NT2/D1 (cell line): ENCODE measurements around the gene KCNH2.

ENCODE experiments used
- DNase-seq: peaks from one replicate; pipeline ENCODE4 v3.0.0-alpha.2; 2011; ENCODE audit warnings: low read depth, low spot score
- H3K27me3 ChIP-seq: 2 replicates; pipeline ENCODE4 v1.6.0; 2011; ENCODE audit warnings: mild to moderate bottlenecking; ENCODE audit not compliant: insufficient read length, insufficient read depth
- H3K36me3 ChIP-seq: 2 replicates; pipeline ENCODE4 v1.6.1; 2011; ENCODE audit warnings: mild to moderate bottlenecking, low read length, mixed read lengths; ENCODE audit not compliant: insufficient read depth, insufficient read length
- H3K4me1 ChIP-seq: 2 replicates; pipeline ENCODE4 v1.5.1; 2011; ENCODE audit not compliant: insufficient read depth, insufficient read length
- H3K4me3 ChIP-seq: 2 replicates; pipeline ENCODE4 v1.5.1; 2011; ENCODE audit warnings: low read depth; ENCODE audit not compliant: insufficient read length
- H3K9ac ChIP-seq: 2 replicates; pipeline ENCODE4 v1.6.0; 2011; ENCODE audit warnings: low read depth; ENCODE audit not compliant: insufficient read length
- H3K9me3 ChIP-seq: 2 replicates; pipeline ENCODE4 v1.5.1; 2011; ENCODE audit warnings: mild to moderate bottlenecking, low read length; ENCODE audit not compliant: insufficient read depth
- SUZ12 ChIP-seq: IDR thresholded peaks from 2 replicates; pipeline ENCODE4 v1.6.1; 2011; ENCODE audit not compliant: insufficient read length, insufficient read depth; ENCODE audit errors: extremely low read depth
- YY1 ChIP-seq: IDR thresholded peaks from 2 replicates; pipeline ENCODE4 v1.6.1; 2011; ENCODE audit not compliant: insufficient read length, insufficient read depth
- ZNF274 ChIP-seq: IDR thresholded peaks from 2 replicates; pipeline ENCODE4 v1.6.1; 2011; ENCODE audit warnings: mild to moderate bottlenecking, low read depth, low read length

The KCNH2 gene

GRCh38 chr7:150965273-150965830 lies 12.8 kb downstream of the KCNH2 start:
- Histone ChIP-seq H3K4me3 (no peak overlapping the region), H3K9me3 (no peaks in the 10 kb centered on the region), H3K27me3 (no peaks in the 10 kb centered on the region), H3K9ac (no peak overlapping the region), H3K4me1 (peaks cover 36% of the 10 kb centered on the region), H3K36me3 (no peaks in the 10 kb centered on the region)
- DNase-seq: no peak
- TF ChIP-seq ZNF274: no peak
- no peak for TF ChIP-seq YY1
- no peak for TF ChIP-seq SUZ12

GRCh38 chr7:150964593-150965111 lies 13.5 kb downstream of the KCNH2 start:
- Histone ChIP-seq H3K9me3 (no peaks in the 10 kb centered on the region), H3K4me1 (peaks cover 36% of the 10 kb centered on the region), H3K27me3 (no peaks in the 10 kb centered on the region), H3K9ac (peak overlapping the region; percentile 32), H3K36me3 (no peaks in the 10 kb centered on the region), H3K4me3 (no peak overlapping the region)
- no peak for DNase-seq
- TF ChIP-seq YY1: no peak
- no peak for TF ChIP-seq ZNF274
- TF ChIP-seq SUZ12: no peak

GRCh38 chr7:150963707-150964559 lies 14.2 kb downstream of the KCNH2 start:
- no peak for TF ChIP-seq YY1
- no peak for TF ChIP-seq ZNF274
- TF ChIP-seq SUZ12: no peak
- H3K9me3 ChIP-seq: no peaks in the 10 kb centered on the region
- peaks cover 28% of the 10 kb centered on the region for H3K4me1 ChIP-seq
- DNase-seq: no peak
- H3K27me3 ChIP-seq: no peaks in the 10 kb centered on the region
- H3K9ac ChIP-seq: peak overlapping the region; percentile 32
- no peaks in the 10 kb centered on the region for H3K36me3 ChIP-seq
- no peak overlapping the region for H3K4me3 ChIP-seq

- no peak for TF ChIP-seq SUZ12
- no peak for TF ChIP-seq YY1
- no peak for TF ChIP-seq ZNF274
- H3K27me3 ChIP-seq: no peaks in the 10 kb centered on the region
- DNase-seq: no peak
- no peaks in the 10 kb centered on the region for H3K9me3 ChIP-seq
- H3K4me1 ChIP-seq: peaks cover 25% of the 10 kb centered on the region
- H3K4me3 ChIP-seq: no peak overlapping the region
- H3K36me3 ChIP-seq: no peaks in the 10 kb centered on the region
- H3K9ac ChIP-seq: no peak overlapping the region
These were observed 15.3 kb downstream of the KCNH2 start for GRCh38 chr7:150962553-150963399.

GRCh38 chr7:150962290-150962552 lies 15.9 kb downstream of the KCNH2 start:
- Histone ChIP-seq H3K9me3 (no peaks in the 10 kb centered on the region), H3K4me3 (no peak overlapping the region), H3K9ac (peak overlapping the region; percentile 42), H3K27me3 (no peaks in the 10 kb centered on the region), H3K36me3 (no peaks in the 10 kb centered on the region), H3K4me1 (peaks cover 25% of the 10 kb centered on the region)
- TF ChIP-seq SUZ12 (no peak), YY1 (no peak), ZNF274 (no peak)
- no peak for DNase-seq

- Histone ChIP-seq H3K27me3 (no peaks in the 10 kb centered on the region), H3K4me3 (no peak overlapping the region), H3K9ac (peak overlapping the region; percentile 42), H3K4me1 (peaks cover 25% of the 10 kb centered on the region), H3K9me3 (no peaks in the 10 kb centered on the region), H3K36me3 (no peaks in the 10 kb centered on the region)
- no peak for DNase-seq
- TF ChIP-seq ZNF274 (no peak), YY1 (no peak), SUZ12 (no peak)
These were observed 16.4 kb downstream of the KCNH2 start for GRCh38 chr7:150961510-150962289.
